ENCODE data around the gene BMPR1A.
"Not testable (repeated sequence)": the region's sequence is repeated elsewhere in the genome, so short reads cannot be mapped to it uniquely, and the experiment has no call there.

The BMPR1A gene

GRCh38 chr10:86728056-86728455, 28.4 kb upstream of the BMPR1A start:
- no peak overlapping the region for H3K4me3 ChIP-seq (replicated peaks; ENCODE audit: low read depth, low read length)
- TF ChIP-seq, protein P1, sequence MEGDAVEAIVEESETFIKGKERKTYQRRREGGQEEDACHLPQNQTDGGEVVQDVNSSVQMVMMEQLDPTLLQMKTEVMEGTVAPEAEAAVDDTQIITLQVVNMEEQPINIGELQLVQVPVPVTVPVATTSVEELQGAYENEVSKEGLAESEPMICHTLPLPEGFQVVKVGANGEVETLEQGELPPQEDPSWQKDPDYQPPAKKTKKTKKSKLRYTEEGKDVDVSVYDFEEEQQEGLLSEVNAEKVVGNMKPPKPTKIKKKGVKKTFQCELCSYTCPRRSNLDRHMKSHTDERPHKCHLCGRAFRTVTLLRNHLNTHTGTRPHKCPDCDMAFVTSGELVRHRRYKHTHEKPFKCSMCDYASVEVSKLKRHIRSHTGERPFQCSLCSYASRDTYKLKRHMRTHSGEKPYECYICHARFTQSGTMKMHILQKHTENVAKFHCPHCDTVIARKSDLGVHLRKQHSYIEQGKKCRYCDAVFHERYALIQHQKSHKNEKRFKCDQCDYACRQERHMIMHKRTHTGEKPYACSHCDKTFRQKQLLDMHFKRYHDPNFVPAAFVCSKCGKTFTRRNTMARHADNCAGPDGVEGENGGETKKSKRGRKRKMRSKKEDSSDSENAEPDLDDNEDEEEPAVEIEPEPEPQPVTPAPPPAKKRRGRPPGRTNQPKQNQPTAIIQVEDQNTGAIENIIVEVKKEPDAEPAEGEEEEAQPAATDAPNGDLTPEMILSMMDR (IDR thresholded peaks at IDR 0.05; ENCODE audit: low read length, missing control alignments): no peak
- DNase-seq (ENCODE audit: low read depth): no peak

DNA sequence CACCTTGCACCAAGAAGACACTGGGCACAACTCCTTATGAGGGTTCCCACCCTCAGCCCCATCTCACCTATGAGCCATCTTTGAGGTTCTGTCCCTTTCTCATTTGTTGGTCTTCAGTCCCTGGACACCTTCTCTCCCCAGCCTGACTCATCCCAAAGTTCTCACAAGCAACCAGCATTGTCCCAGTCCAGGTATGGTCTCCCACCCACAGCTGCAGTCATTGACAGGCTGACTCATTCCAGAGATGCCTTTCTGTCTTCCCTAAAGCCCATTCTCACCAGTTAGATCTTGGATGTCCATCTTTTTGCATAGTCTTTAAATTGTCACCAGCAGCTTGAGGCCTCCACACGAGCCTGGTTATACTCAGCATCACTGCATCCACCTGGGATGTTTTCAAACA, 26.7 kb upstream of the BMPR1A start:
- no peak overlapping the region for H3K4me3 ChIP-seq (replicated peaks; ENCODE audit: low read depth, low read length)
- TF ChIP-seq, protein P1 (IDR thresholded peaks at IDR 0.05; ENCODE audit: low read length, missing control alignments): no peak
- DNase-seq (ENCODE audit: low read depth): no peak

DNA sequence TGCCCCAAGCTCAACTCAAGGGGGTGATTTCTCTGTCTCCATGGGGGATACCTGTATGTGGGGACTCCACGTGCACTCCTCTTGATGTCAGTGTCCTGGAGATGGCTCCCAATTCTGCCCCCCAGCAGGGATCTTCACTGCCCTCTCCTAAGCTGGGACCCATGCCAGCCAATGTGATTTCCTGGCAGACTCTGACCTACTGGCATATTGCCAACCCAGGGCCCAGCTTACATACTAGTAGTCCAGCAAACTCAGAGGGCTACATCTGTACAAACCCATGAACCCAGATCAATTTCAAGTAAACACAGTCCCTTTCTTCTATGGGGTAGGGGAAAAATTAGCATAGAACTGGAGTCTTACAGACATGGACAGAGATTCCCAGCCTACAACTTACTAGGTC, 26.2 kb upstream of the BMPR1A start:
- peak; percentile 57 for DNase-seq (ENCODE audit: low read depth)
- TF ChIP-seq, protein P1 (IDR thresholded peaks at IDR 0.05; ENCODE audit: low read length, missing control alignments): no peak

GRCh38 chr10:86732771-86733170, 23.6 kb upstream of the BMPR1A start:
- TF ChIP-seq, protein P1 (IDR thresholded peaks at IDR 0.05; ENCODE audit: low read length, missing control alignments): no peak
- no peak for DNase-seq (ENCODE audit: low read depth)
- H3K4me3 ChIP-seq (replicated peaks; ENCODE audit: low read depth, low read length): no peak overlapping the region

More for the DNA sequence above, 26.2 kb upstream of the BMPR1A start:
- no peak overlapping the region for H3K4me3 ChIP-seq (replicated peaks; ENCODE audit: low read depth, low read length)

DNA sequence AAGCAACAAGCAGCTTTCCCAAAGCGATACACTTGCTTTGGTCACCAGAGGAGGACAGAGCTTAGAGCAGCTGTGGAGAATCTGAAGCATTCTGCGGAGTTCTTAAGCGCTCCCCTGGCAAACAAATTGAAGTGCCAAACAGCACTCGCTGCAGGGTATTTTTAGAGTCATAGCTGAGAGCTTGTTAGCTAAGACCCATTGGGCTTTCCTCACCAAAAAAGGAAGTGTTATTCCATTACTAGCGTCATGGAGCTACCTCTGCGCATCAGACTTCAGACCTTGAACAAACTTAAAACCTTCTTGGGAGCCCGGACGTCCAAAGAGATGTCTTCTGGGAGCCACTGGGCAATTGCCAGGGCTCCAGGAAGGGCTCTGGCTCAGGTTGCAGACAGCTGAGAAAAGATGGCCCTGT, 23.2 kb upstream of the BMPR1A start:
- DNase-seq (ENCODE audit: low read depth): no peak
- TF ChIP-seq, protein P1 (IDR thresholded peaks at IDR 0.05; ENCODE audit: low read length, missing control alignments): no peak
- H3K4me3 ChIP-seq (replicated peaks; ENCODE audit: low read depth, low read length): no peak overlapping the region

DNA sequence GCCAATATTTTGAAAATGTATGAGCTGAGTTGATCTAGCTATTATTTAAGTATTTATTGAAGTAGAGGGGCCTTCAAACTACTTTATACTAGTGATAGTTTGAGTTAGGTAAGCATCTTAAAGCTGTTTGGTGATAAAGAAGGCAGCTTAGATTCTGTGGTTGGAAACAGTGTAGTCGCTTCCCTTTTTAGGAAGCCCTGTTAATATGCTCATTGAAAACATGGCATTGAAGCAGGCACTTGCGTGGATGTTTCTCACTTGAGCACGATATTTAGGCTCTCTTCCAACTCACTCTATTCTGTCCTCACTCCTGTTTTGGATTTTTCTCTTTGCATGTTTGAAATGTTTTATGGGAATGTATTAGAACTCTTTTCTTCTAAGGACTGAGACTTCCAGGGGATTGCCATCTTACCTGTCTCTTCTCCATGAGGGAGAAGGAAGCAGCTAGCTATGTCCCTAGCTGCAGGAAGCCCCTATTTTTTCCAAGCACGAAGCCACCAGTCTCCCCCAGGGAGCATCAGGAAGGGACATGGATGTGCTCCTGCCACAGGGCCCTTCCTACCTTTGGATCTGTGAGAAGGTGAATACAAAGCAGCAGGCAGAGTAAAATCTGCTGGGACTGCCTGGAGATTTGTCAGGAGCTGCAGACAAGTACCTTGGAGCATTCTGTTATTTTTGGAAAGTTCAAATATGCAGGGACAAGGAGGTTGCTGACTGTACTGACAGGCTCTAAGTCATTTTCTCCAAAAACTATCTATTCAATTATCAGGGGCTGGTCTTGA, 22.0 kb upstream of the BMPR1A start:
- DNase-seq (ENCODE audit: low read depth): no peak
- TF ChIP-seq, protein P1 (IDR thresholded peaks at IDR 0.05; ENCODE audit: low read length, missing control alignments): no peak
- H3K4me3 ChIP-seq (replicated peaks; ENCODE audit: low read depth, low read length): no peak overlapping the region

DNA sequence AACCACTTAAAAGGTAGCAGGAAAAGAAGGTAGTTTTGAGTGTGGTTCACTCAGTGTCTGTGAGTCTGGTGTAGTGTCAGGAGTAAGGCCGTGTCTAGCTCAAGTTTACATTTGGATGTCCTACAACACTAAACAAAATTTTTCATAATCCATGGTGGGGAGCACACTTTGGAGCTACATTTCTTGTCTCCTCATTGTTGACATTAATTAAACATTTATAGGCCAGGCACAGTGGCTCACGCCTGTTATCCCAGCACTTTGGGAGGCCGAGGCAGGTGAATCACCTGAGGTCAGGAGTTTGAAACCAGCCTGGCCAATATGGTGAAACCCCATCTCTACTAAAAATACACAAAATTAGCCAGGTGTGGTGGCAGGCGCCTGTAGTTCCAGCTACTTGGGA, 21.1 kb upstream of the BMPR1A start:
- H3K4me3 ChIP-seq (replicated peaks; ENCODE audit: low read depth, low read length); DNase-seq (ENCODE audit: low read depth): not testable (repeated sequence)
